RWPE2 (cell line): ENCODE results near the gene DDX19B.
A peak's percentile ranks its signal among the peaks of the same experiment; 100 is the strongest.
"Not testable (repeated sequence)": the region's sequence is repeated elsewhere in the genome, so short reads cannot be mapped to it uniquely, and the experiment has no call there.

ENCODE experiments used
- ATAC-seq: fragments of 200-7000 bp; cut with Tn5 transposase; 3 replicates; pipeline ENCODE4 v1.9.1; 2021; ENCODE audit warnings: low read depth
- DNase-seq: peaks from one replicate; pipeline ENCODE4 v3.0.0-alpha.2; 2020; ENCODE audit warnings: low spot score
- H3K27ac ChIP-seq: fragments of 450-650 bp; 2 replicates; pipeline ENCODE4 v1.5.1; 2017; ENCODE audit warnings: mild to moderate bottlenecking; ENCODE audit not compliant: poor library complexity, severe bottlenecking
- H3K27me3 ChIP-seq: fragments of 250-450 bp; sonication (Bioruptor Pico); 2 replicates; pipeline ENCODE4 v1.5.1; 2021; ENCODE audit warnings: mild to moderate bottlenecking, moderate library complexity; ENCODE audit not compliant: insufficient read depth, poor library complexity, severe bottlenecking
- H3K36me3 ChIP-seq: fragments of 250-450 bp; sonication (Bioruptor Pico); 2 replicates; pipeline ENCODE4 v1.5.1; 2020; ENCODE audit warnings: low read depth, mild to moderate bottlenecking, moderate library complexity
- H3K4me1 ChIP-seq: fragments of 250-450 bp; sonication (Bioruptor Pico); 2 replicates; pipeline ENCODE4 v1.5.1; 2021; ENCODE audit warnings: mild to moderate bottlenecking, moderate library complexity; ENCODE audit not compliant: insufficient read depth, poor library complexity, severe bottlenecking
- H3K4me3 ChIP-seq: fragments of 250-450 bp; sonication (Bioruptor Pico); 2 replicates; pipeline ENCODE4 v1.5.1; 2021; ENCODE audit warnings: mild to moderate bottlenecking, moderate library complexity; ENCODE audit not compliant: severe bottlenecking
- H3K9me3 ChIP-seq: fragments of 250-450 bp; sonication (Bioruptor Pico); 2 replicates; pipeline ENCODE4 v1.5.1; 2021; ENCODE audit warnings: mild to moderate bottlenecking, moderate library complexity; ENCODE audit not compliant: severe bottlenecking
- TF ChIP-seq, protein P1 (sequence below): fragments of 450-650 bp; IDR thresholded peaks from one replicate; pipeline ENCODE4 v1.5.1; 2017; ENCODE audit warnings: mild to moderate bottlenecking, moderate library complexity; ENCODE audit not compliant: poor library complexity, severe bottlenecking

Gene DDX19B

GRCh38 chr16:70298988-70299938, at the start of gene DDX19B:
Gene DDX19B, plus strand, starts transcription at chr16:70299186. Its CDS starts 112 bp downstream, at chr16:70299298.
- TF ChIP-seq, protein P1, sequence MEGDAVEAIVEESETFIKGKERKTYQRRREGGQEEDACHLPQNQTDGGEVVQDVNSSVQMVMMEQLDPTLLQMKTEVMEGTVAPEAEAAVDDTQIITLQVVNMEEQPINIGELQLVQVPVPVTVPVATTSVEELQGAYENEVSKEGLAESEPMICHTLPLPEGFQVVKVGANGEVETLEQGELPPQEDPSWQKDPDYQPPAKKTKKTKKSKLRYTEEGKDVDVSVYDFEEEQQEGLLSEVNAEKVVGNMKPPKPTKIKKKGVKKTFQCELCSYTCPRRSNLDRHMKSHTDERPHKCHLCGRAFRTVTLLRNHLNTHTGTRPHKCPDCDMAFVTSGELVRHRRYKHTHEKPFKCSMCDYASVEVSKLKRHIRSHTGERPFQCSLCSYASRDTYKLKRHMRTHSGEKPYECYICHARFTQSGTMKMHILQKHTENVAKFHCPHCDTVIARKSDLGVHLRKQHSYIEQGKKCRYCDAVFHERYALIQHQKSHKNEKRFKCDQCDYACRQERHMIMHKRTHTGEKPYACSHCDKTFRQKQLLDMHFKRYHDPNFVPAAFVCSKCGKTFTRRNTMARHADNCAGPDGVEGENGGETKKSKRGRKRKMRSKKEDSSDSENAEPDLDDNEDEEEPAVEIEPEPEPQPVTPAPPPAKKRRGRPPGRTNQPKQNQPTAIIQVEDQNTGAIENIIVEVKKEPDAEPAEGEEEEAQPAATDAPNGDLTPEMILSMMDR = no peak
- Histone ChIP-seq H3K27ac (peak within 1 kb of the TSS; percentile 69), H3K4me3 (peak within 1 kb of the TSS; percentile 68), H3K9me3 (peaks cover 3% of the 10 kb centered on the region), H3K4me1 (no peaks in the 10 kb centered on the region), H3K36me3 (peaks cover 21% of the 10 kb centered on the region), H3K27me3 (no peaks in the 10 kb centered on the region)
- DNase-seq (peak; percentile 68), ATAC-seq (peak; percentile 82)

GRCh38 chr16:70249697-70250096, 49.3 kb upstream of the DDX19B start:
- not testable (repeated sequence) for H3K27ac ChIP-seq, ATAC-seq, H3K27me3 ChIP-seq, H3K4me1 ChIP-seq, H3K4me3 ChIP-seq, DNase-seq, H3K9me3 ChIP-seq
- H3K36me3 ChIP-seq = peaks cover 40% of the 10 kb centered on the region

- Histone ChIP-seq H3K36me3 (peaks cover 53% of the 10 kb centered on the region), H3K27ac (peak overlapping the region; percentile 72), H3K27me3 (no peaks in the 10 kb centered on the region), H3K4me1 (peaks cover 7% of the 10 kb centered on the region), H3K4me3 (peak overlapping the region; percentile 66), H3K9me3 (no peaks in the 10 kb centered on the region)
- TF ChIP-seq, protein P1 = no peak
- peak; percentile 39 for ATAC-seq
- no peak for DNase-seq
Measured at GRCh38 chr16:70250748-70251628, 48.0 kb upstream of the DDX19B start.

GRCh38 chr16:70251629-70252354, 47.2 kb upstream of the DDX19B start, which contains the start of gene EXOSC6:
Gene EXOSC6, minus strand, starts transcription at chr16:70251940. Its CDS starts 40 bp downstream, at chr16:70251900.
- TF ChIP-seq, protein P1 = peak; percentile 92
- peaks cover 59% of the 10 kb centered on the region for H3K36me3 ChIP-seq
- H3K27ac ChIP-seq = peak within 1 kb of the TSS; percentile 72

More at GRCh38 chr16:70251629-70252354, 47.2 kb upstream of the DDX19B start, which contains the start of gene EXOSC6:
- DNase-seq (peak; percentile 95), ATAC-seq (peak; percentile 88)
- Histone ChIP-seq H3K4me3 (peak within 1 kb of the TSS; percentile 66), H3K9me3 (no peaks in the 10 kb centered on the region), H3K4me1 (peaks cover 7% of the 10 kb centered on the region), H3K27me3 (no peaks in the 10 kb centered on the region)
